Esophagus (tissue), 2 donors: ENCODE results near the gene SRP19. TPM values are rescaled to one million over a fixed set of nuclear protein-coding genes. Genes with fewer than 3 reads are reported as not detected.
A peak's percentile ranks its signal among the peaks of the same experiment; 100 is the strongest.

Source experiments
- H3K27ac ChIP-seq, 2 donors: one replicate each; pipeline ENCODE4 v1.5.1; 2013; ENCODE audit warnings: low read depth in 2 of 2, mild to moderate bottlenecking in 2 of 2, inconsistent platforms in 1 of 2, low read length in 1 of 2, moderate library complexity in 1 of 2
- H3K27me3 ChIP-seq, 2 donors: one replicate each; pipeline ENCODE4 v1.6.1; 2013; ENCODE audit warnings: low read length in 2 of 2, control low read depth in 1 of 2, mild to moderate bottlenecking in 1 of 2; ENCODE audit not compliant: insufficient read depth in 2 of 2, control insufficient read depth in 1 of 2
- H3K36me3 ChIP-seq, 2 donors: one replicate each; pipeline ENCODE4 v1.6.1; 2013; ENCODE audit warnings: low read length in 1 of 2; ENCODE audit not compliant: control insufficient read depth in 2 of 2, insufficient read depth in 2 of 2
- H3K4me1 ChIP-seq, 2 donors: one replicate each; pipeline ENCODE4 v1.6.1; 2013; ENCODE audit warnings: low read length in 1 of 2; ENCODE audit not compliant: control insufficient read depth in 2 of 2, insufficient read depth in 2 of 2
- H3K4me3 ChIP-seq, 2 donors: one replicate each; pipeline ENCODE4 v1.5.1; 2013; ENCODE audit warnings: low read length in 2 of 2, mild to moderate bottlenecking in 2 of 2, low read depth in 1 of 2, moderate library complexity in 1 of 2
- H3K9me3 ChIP-seq, 2 donors: one replicate each; pipeline ENCODE4 v1.6.1; 2013; ENCODE audit warnings: mild to moderate bottlenecking in 2 of 2, low read depth in 1 of 2, low read length in 1 of 2, moderate library complexity in 1 of 2; ENCODE audit not compliant: control insufficient read depth in 2 of 2, insufficient read depth in 1 of 2
- WGBS, 2 donors: extraction: QIAGEN DNeasy Blood & Tissue Kit; methylation state at CpG; one replicate each; pipeline ENCODE4 v1.1.7; 2013; 5-methylcytosine and 5-hydroxymethylcytosine counted together
- polyA plus RNA-seq, 2 donors: library from polyadenylated mRNA; stranded (reverse); fragments of 200-250 nt; gene quantifications; one replicate each; pipeline ENCODE4 v1.2.3, GENCODE V29; 2013
- donor health status: healthy with polysubstance abuse.
- donor health status: Bipolar disorder and iron deficiency.

The SRP19 gene
- polyA plus RNA-seq, 2 donors: 69.6 to 69.8 TPM

GRCh38 chr5:112910529-112910928 lies 49.4 kb downstream of the SRP19 start:
- Histone ChIP-seq H3K4me1 (no peaks in the 10 kb centered on the region), H3K4me3 (no peak overlapping the region), H3K36me3 (peaks cover 0 to 4% of the 10 kb centered on the region in 2 donors), H3K27ac (no peak overlapping the region), H3K9me3 (no peaks in the 10 kb centered on the region), H3K27me3 (no peaks in the 10 kb centered on the region)
- WGBS, 2 donors: 89 to 100% methylated on average over 1 of the region's 1 CpG

- H3K36me3 ChIP-seq: peaks cover 3 to 5% of the 10 kb centered on the region in 2 donors
- H3K9me3 ChIP-seq: no peaks in the 10 kb centered on the region
- H3K4me3 ChIP-seq: no peak overlapping the region
- peaks cover 2 to 5% of the 10 kb centered on the region in 2 donors for H3K4me1 ChIP-seq
- no peaks in the 10 kb centered on the region for H3K27me3 ChIP-seq
- H3K27ac ChIP-seq: peak overlapping the region in 1 of 2 donors; percentile 13
- 82 to 87% methylated on average over 4 of the region's 4 CpGs for whole genome bisulfite sequencing, 2 donors
Measured at GRCh38 chr5:112914584-112914983, 53.5 kb downstream of the SRP19 start.

GRCh38 chr5:112915831-112916230 lies 54.7 kb downstream of the SRP19 start:
- no peaks in the 10 kb centered on the region for H3K27me3 ChIP-seq
- H3K4me1 ChIP-seq: peaks cover 2 to 5% of the 10 kb centered on the region in 2 donors
- no peak overlapping the region for H3K27ac ChIP-seq
- no peak overlapping the region for H3K4me3 ChIP-seq
- H3K9me3 ChIP-seq: no peaks in the 10 kb centered on the region
- peaks cover 3% of the 10 kb centered on the region in 2 donors for H3K36me3 ChIP-seq
- 48 to 56% methylated on average over 1 of the region's 1 CpG for WGBS, 2 donors

- 89 to 96% methylated on average over 2 of the region's 2 CpGs for WGBS, 2 donors
- Histone ChIP-seq H3K27ac (no peak overlapping the region), H3K9me3 (no peaks in the 10 kb centered on the region), H3K4me3 (no peak overlapping the region), H3K36me3 (peaks cover 3% of the 10 kb centered on the region in 2 donors), H3K27me3 (no peaks in the 10 kb centered on the region), H3K4me1 (peaks cover 2 to 5% of the 10 kb centered on the region in 2 donors)
Measured at GRCh38 chr5:112917453-112917995, 56.4 kb downstream of the SRP19 start.

GRCh38 chr5:112918136-112918535 lies 57.0 kb downstream of the SRP19 start:
- H3K9me3 ChIP-seq: no peaks in the 10 kb centered on the region
- no peak overlapping the region for H3K27ac ChIP-seq
- peaks cover 3% of the 10 kb centered on the region in 2 donors for H3K36me3 ChIP-seq
- H3K4me3 ChIP-seq: no peak overlapping the region
- H3K27me3 ChIP-seq: no peaks in the 10 kb centered on the region
- H3K4me1 ChIP-seq: peaks cover 2 to 5% of the 10 kb centered on the region in 2 donors
- 65 to 75% methylated on average over 3 of the region's 3 CpGs for WGBS, 2 donors

GRCh38 chr5:112918679-112919078 lies 57.6 kb downstream of the SRP19 start:
- no peak overlapping the region for H3K4me3 ChIP-seq
- 36 to 55% methylated on average over 1 of the region's 1 CpG for WGBS, 2 donors
- H3K27me3 ChIP-seq: no peaks in the 10 kb centered on the region
- H3K36me3 ChIP-seq: peaks cover 3% of the 10 kb centered on the region in 2 donors
- peaks cover 2 to 5% of the 10 kb centered on the region in 2 donors for H3K4me1 ChIP-seq
- H3K9me3 ChIP-seq: no peaks in the 10 kb centered on the region
- no peak overlapping the region for H3K27ac ChIP-seq

Other genes starting within 250 kb of the SRP19 start
- 1 to 10 TPM; 4.8 to 5.8 TPM for gene APC, start 123.4 kb upstream of the SRP19 start, polyA plus RNA-seq
- 10 to 100 TPM; 25.4 to 36.8 TPM for gene REEP5, start 60.9 kb downstream of the SRP19 start, polyA plus RNA-seq
- 1 to 10 TPM; 4.7 to 4.8 TPM for gene DCP2, start 115.5 kb downstream of the SRP19 start, polyA plus RNA-seq